SK-N-SH (cell line): Measurements from ENCODE around the gene ITGAL.

ENCODE experiments used
- ELF1 ChIP-seq: IDR thresholded peaks from 2 replicates; pipeline ENCODE4 v1.4.0; 2012
- GATA2 ChIP-seq: sonication (generic); formaldehyde crosslinking; IDR thresholded peaks from 2 replicates; pipeline ENCODE4 v1.5.0; 2020; ENCODE audit warnings: mild to moderate bottlenecking, missing genetic modification reagents
- JUND ChIP-seq: IDR thresholded peaks from 2 replicates; pipeline ENCODE4 v1.4.0; 2012
- POLR2AphosphoS5 ChIP-seq: IDR thresholded peaks from 2 replicates; pipeline ENCODE4 v1.6.1; 2012; ENCODE audit warnings: low read depth, low read length
- TAF1 ChIP-seq: IDR thresholded peaks from 2 replicates; pipeline ENCODE4 v1.6.1; 2012; ENCODE audit warnings: low read depth, mild to moderate bottlenecking, low read length, moderate library complexity, borderline replicate concordance
- TF ChIP-seq, protein P1 (sequence below): IDR thresholded peaks from 2 replicates; pipeline ENCODE4 v1.6.1; 2012; ENCODE audit warnings: mild to moderate bottlenecking, low read depth, low read length, moderate library complexity
- TF ChIP-seq, protein P2 (sequence below): fragments of 200-600 bp; sonication (generic); IDR thresholded peaks from 2 replicates; pipeline ENCODE4 v1.6.1; 2017; ENCODE audit warnings: antibody characterized with exemption, mild to moderate bottlenecking, moderate library complexity
- TF ChIP-seq, protein P3 (sequence below): IDR thresholded peaks from 2 replicates; pipeline ENCODE4; 2012
- TF ChIP-seq, protein P4 (sequence below): fragments of 150-350 bp; IDR thresholded peaks from 2 replicates; pipeline ENCODE4 v1.6.1; 2017; ENCODE audit warnings: antibody characterized with exemption, low read length, low read depth, borderline replicate concordance
- TF ChIP-seq, protein P5 (sequence below): fragments of 150-350 bp; IDR thresholded peaks from 2 replicates; pipeline ENCODE4 v1.6.1; 2016; ENCODE audit warnings: mild to moderate bottlenecking, low read depth, low read length

GRCh38 chr16:30476991-30477390 is 4.4 kb downstream of the ITGAL start:
- TF ChIP-seq, protein P1, sequence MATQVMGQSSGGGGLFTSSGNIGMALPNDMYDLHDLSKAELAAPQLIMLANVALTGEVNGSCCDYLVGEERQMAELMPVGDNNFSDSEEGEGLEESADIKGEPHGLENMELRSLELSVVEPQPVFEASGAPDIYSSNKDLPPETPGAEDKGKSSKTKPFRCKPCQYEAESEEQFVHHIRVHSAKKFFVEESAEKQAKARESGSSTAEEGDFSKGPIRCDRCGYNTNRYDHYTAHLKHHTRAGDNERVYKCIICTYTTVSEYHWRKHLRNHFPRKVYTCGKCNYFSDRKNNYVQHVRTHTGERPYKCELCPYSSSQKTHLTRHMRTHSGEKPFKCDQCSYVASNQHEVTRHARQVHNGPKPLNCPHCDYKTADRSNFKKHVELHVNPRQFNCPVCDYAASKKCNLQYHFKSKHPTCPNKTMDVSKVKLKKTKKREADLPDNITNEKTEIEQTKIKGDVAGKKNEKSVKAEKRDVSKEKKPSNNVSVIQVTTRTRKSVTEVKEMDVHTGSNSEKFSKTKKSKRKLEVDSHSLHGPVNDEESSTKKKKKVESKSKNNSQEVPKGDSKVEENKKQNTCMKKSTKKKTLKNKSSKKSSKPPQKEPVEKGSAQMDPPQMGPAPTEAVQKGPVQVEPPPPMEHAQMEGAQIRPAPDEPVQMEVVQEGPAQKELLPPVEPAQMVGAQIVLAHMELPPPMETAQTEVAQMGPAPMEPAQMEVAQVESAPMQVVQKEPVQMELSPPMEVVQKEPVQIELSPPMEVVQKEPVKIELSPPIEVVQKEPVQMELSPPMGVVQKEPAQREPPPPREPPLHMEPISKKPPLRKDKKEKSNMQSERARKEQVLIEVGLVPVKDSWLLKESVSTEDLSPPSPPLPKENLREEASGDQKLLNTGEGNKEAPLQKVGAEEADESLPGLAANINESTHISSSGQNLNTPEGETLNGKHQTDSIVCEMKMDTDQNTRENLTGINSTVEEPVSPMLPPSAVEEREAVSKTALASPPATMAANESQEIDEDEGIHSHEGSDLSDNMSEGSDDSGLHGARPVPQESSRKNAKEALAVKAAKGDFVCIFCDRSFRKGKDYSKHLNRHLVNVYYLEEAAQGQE = no peak
- TF ChIP-seq POLR2AphosphoS5 (no peak), GATA2 (no peak), ELF1 (no peak), JUND (no peak), TAF1 (no peak)
- TF ChIP-seq, protein P2, sequence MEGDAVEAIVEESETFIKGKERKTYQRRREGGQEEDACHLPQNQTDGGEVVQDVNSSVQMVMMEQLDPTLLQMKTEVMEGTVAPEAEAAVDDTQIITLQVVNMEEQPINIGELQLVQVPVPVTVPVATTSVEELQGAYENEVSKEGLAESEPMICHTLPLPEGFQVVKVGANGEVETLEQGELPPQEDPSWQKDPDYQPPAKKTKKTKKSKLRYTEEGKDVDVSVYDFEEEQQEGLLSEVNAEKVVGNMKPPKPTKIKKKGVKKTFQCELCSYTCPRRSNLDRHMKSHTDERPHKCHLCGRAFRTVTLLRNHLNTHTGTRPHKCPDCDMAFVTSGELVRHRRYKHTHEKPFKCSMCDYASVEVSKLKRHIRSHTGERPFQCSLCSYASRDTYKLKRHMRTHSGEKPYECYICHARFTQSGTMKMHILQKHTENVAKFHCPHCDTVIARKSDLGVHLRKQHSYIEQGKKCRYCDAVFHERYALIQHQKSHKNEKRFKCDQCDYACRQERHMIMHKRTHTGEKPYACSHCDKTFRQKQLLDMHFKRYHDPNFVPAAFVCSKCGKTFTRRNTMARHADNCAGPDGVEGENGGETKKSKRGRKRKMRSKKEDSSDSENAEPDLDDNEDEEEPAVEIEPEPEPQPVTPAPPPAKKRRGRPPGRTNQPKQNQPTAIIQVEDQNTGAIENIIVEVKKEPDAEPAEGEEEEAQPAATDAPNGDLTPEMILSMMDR = no peak
- TF ChIP-seq, protein P3, sequence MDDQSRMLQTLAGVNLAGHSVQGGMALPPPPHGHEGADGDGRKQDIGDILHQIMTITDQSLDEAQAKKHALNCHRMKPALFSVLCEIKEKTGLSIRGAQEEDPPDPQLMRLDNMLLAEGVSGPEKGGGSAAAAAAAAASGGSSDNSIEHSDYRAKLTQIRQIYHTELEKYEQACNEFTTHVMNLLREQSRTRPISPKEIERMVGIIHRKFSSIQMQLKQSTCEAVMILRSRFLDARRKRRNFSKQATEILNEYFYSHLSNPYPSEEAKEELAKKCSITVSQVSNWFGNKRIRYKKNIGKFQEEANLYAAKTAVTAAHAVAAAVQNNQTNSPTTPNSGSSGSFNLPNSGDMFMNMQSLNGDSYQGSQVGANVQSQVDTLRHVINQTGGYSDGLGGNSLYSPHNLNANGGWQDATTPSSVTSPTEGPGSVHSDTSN = no peak
- TF ChIP-seq, protein P4, sequence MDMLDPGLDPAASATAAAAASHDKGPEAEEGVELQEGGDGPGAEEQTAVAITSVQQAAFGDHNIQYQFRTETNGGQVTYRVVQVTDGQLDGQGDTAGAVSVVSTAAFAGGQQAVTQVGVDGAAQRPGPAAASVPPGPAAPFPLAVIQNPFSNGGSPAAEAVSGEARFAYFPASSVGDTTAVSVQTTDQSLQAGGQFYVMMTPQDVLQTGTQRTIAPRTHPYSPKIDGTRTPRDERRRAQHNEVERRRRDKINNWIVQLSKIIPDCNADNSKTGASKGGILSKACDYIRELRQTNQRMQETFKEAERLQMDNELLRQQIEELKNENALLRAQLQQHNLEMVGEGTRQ = no peak
- TF ChIP-seq, protein P5, sequence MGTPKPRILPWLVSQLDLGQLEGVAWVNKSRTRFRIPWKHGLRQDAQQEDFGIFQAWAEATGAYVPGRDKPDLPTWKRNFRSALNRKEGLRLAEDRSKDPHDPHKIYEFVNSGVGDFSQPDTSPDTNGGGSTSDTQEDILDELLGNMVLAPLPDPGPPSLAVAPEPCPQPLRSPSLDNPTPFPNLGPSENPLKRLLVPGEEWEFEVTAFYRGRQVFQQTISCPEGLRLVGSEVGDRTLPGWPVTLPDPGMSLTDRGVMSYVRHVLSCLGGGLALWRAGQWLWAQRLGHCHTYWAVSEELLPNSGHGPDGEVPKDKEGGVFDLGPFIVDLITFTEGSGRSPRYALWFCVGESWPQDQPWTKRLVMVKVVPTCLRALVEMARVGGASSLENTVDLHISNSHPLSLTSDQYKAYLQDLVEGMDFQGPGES = no peak
